NCI-H2107 treated with DMSO at 0.1 percent for 48 hours (cell line): ENCODE results near the gene RCN2.

ENCODE experiments used
- DNase-seq: peaks from one replicate; lab custom pipeline; 2025; ENCODE audit not compliant: unreplicated experiment; lab: John Stamatoyannopoulos, UW

RCN2 gene

DNA sequence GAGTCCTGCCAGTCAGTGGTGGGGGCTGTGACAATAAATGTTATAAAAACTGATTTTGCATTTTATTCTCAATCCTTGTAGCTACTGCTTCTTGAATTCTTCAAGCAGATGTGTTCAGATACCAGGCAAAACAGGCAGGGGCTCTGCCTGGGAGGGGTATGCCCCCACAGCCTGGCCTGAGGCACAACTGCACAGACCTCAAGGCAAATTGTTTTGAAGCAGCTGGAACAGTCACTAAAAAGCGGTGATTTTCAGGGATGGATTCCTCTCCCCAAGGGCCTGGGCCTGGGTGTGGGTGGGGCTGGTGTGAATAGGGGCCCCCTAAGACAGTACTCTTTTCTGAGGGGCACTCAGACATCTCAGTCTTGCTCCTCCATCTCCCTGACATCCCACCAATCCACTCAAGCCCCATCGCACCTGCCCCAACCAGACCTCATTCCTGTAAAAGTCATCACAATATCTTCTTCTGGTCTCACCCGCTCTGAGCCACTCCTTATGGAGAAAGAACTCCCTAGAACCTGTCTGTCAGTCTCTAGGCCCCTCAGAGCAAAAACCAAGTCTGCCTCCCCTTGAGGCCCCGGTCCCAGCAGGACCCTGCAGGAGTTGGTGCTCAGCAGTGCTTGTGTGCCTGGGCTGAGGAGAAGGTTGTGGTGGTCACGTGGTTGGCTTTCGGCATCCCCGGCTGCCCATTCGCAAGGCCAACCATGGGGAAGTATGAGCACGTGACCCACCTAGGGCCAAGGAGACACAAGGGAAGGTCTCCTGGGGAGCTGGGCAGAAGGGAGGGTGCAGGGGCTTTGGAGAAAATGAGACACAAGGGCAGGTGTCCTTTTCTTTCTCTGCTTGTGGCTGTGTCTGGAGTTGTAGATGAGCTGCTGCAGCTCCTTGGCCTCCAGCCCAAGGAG is 60.4 kb downstream of the RCN2 start:
- DNase-seq, result no peak

- no peak for DNase-seq
Observed at GRCh38 chr15:76993114-76993725, 61.7 kb downstream of the RCN2 start.

DNA sequence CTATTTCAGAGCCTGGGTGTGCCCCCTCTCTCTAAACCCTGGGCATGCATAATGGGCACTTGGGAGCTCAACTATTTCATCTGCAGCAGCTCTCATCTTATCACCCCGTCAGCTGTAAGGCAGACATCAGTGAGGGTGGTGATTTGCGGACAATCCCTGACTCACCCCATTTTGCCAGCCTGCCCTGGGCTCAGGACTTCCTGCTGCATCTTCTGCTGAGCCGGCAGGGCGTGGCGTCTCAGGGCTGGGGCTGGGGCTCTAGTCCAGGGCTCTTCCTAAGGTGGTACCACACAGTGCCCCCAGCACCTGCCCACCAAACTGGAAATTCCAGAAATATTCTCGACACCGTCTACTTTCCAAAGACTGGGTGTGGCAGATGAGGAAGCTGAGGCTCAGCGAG is 62.5 kb downstream of the RCN2 start:
- no peak for DNase-seq

DNA sequence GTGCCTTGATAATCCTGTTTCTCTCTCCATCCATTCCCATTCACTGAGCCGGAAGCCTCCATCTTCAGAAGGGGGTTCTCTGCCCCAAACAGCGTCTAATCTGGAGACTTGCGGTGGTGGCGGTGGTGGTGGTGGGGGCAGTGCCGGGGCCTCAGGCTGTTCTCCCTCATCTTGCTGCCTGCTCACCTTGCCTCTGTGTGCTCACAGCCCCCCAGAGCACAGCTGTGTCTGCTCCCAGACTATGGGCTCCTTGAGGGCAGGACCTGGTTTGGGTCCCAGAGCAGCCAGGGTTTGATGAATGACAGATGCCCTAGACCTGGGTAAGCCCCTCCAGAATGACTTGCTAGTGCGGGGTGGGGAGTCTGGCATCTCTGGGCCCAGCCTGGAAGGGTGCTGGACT is 62.9 kb downstream of the RCN2 start:
- DNase-seq, result no peak

GRCh38 chr15:76994971-76995945 is 63.7 kb downstream of the RCN2 start, which contains the start of gene PSTPIP1:
PSTPIP1 (plus strand) TSS chr15:76995126; CDS start chr15:76995574, 448 bp downstream.
- no peak for DNase-seq

GRCh38 chr15:76996076-76996525 is 64.6 kb downstream of the RCN2 start:
- DNase-seq, result no peak

DNA sequence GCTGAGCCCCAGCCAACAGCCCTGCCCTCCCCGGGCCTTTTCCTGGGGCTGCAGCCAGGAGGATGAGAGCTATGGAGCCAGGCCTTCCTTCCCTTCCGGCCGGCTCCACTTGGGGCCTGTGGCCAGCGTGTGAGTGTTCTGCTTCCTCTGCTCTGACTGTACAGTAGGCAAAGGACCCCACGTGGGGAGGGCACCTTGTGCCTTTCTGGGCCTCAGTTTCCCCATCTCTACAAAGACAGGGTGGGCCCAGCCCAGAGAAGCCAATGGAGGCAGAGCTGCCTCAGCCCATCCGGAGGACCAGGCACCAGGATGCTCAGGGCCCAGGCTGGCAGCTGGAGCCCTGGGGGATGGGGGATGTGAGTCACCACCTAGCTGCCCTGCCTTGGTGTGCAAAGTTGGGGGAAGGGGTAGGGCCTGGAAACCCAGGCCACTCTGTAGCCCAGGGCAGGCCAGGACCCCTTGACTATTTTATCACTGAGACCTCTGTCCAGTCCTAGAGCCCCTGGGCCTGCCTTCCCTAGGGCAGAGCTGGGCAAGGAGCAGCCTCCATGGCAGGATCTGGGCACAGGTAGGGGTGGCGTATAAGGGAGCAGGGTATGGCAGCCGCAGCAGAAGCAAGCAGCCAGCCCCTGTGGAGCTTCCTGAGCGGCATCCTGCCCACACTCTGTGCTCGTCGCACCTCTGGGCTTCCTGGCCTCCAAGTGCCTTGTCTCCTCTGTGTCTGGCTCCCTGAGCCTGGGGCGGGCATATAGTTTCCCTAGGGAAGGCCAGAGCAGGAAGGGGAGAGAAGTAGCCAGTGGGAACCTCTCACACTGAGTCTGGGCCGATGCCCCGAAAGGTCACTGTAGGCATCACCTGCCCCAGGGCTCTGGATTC is 65.2 kb downstream of the RCN2 start:
- no peak for DNase-seq

DNA sequence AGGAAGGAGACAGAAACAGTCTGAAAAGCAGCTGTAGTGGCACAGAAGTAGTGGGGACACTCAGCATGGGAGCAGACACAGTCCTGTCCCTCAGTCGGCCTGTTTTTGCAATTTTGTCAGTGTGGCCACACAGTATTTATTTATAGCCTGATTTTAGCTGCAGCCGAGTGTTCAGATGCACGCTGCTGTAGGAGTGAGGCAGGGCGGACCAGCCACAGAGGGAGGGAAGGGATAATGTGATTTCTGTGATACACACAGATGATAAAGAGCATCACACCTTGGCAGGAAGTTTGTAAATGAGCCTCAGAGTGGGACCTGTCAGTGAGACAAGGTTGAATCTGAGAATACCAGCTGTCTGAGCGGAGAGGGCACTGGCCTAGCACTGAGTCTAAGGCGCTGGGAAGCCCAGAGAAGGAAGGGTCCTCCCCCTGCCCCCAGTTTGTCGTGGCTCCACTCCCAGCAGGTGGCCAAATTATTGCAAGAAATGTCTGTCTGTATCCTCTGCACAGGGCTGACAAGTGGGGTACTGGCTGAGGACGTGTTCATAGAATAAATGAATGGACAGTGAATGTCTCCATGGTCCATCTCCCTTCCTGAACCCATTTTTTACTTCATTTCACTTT is 67.2 kb downstream of the RCN2 start:
- DNase-seq, result no peak

- no peak for DNase-seq
Observed at GRCh38 chr15:76999996-77000395, 68.4 kb downstream of the RCN2 start.

DNA sequence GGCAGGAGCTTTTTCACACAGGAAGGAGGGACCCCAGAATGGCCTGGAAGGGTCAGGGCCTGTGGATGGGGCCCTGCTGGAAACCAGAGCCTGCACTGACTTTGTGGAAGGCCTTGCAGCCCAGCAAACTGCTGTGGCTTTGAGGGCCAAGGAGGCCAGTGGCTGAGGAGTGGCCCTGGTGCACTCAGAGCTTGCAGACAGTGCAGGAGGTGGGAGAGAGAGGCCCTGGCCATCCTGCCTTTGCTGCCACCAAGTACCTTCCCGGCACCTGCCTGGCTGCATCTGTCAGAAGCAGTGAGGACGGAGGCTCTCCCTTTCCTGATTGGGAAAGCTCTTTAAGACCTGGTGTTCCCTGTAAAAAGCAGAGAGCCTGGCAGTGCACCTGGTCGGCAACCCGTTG is 69.8 kb downstream of the RCN2 start:
- peak; percentile 9 for DNase-seq

- no peak for DNase-seq
Observed at GRCh38 chr15:77001966-77002365, 70.4 kb downstream of the RCN2 start.

DNA sequence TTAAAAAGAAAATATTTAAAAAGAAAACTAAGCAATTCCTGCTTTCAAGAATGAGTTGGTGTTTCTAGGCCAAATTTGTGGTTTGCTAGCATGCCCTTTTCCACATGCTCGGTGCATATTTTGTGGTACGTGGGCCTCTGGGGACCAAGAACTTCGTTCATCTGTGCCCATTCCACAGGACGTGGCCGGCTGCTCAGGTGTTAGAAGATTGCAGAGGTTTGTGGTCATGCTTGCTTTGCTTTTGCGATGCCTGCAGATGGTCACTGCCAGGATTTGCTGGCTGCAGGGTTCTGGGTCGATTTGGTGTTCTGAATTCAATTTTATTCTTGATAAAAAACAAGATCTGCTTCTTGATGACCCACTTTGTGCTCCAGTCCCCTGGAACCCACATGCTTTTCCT is 70.9 kb downstream of the RCN2 start:
- no peak for DNase-seq

- DNase-seq, result no peak
Observed at GRCh38 chr15:77002954-77003912, 71.7 kb downstream of the RCN2 start.
